Glomerular visceral epithelial cell (primary cell): Measurements from ENCODE around the gene LRRC4.

Experiments
- DNase-seq: peaks from one replicate; pipeline ENCODE4 v3.0.0-alpha.2; 2016; ENCODE audit errors: extremely low spot score

LRRC4 gene

DNA sequence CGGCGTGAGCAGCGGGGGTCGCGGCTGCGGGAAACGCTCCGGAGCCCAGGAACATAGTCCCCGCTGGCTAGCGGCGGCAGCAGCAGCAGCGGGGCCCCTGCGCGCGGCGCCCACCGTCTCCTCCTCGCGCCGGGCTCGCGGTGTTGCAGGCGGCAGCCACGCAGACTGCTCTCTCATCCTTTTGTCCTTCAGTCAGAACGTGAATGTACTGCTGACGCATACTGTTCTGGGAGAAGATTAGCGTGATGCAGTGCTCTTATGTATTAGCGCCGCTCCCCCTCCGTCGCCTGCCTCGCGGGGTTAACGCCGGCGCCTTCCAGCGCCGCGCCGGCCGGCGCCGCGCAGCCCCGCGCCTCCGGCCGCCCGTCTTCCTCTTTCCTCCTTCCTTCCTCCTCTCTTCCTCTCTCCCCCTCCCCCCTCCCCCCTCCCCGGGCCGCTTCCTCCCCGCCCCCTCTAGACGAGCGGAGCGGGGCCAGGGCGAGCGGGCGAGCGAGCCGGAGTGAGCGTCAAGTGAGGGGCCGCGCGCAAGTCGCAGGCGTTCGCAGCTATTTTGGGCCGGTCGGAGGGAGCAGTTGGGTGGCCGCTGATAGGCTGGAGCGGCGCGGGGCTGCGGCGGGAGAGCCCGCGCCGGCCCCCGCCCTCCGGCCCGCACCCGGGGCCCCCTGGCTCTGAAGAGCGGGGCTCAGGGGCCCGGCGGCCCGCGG, 816 bp upstream of the LRRC4 start:
- DNase-seq, result peak; percentile 72

DNA sequence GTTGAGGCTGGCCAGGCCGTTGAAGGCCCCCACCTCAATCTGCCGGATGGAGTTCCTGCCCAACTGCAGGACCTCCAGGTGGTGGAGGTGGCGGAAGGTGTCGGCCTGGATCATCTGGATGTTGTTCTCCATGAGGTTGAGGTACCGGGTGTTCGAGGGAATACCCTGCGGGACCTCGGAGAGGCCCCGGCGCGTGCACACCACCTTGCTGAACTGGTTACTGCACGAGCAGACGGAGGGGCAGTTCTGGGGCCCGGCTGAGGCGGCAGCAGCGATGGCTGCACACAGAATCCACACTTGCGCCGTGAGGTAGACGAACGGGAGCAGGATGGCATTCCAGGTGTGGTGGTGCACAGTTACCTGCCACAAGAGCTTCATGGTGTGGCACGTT, 979 bp downstream of the LRRC4 start:
- DNase-seq, result no peak

DNA sequence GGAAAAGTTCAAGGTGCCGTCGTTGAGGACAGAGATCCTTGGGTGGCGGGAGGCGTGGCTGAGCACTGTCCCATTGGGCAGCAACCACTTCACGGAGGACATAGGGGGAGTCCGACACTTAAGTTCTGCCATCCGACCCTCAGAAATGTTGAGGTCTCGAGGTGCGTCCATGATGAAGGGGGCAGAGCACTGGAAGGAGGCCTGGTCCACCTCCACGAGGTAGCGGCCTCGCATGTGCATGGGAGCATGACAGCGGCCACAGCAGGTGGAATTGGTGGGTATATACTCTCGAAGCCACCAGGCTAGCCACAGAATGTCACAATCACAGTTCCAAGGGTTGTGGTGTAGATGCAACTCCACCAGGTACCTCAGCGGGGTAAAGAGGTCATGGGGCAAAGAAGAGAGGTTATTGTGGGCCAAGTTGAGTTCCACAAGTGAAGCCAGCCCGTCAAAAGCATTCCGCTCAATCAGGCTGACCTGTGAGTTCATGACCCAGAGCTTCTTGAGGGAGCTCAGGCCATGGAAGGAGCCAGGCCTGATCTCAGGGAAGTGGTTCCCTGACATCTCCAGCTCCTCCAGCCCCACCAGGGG, 1.7 kb downstream of the LRRC4 start:
- no peak for DNase-seq

DNA sequence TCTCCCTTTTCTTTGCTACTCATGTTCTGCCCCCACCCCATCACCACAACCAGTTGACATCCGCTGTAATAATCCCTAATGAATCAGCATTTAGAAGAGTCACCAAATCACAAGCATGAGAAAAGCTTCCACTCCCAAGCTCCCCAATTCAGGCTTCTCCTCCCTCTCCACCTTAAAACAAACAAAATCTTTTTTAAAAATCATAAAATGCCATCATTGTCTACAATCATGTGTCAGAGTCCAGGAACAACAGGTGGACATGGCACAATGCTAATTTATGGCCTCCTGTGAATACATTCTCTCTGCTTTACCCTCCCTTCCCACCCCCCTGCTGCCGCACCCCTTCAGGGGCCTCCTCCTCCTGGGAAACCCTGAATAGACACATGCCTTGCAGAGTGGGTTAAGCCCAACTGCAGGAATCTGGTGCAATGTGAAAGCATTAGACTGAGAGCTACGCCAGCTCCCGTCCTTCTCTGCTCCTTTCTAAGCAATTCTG, 3.7 kb downstream of the LRRC4 start:
- DNase-seq, result no peak

DNA sequence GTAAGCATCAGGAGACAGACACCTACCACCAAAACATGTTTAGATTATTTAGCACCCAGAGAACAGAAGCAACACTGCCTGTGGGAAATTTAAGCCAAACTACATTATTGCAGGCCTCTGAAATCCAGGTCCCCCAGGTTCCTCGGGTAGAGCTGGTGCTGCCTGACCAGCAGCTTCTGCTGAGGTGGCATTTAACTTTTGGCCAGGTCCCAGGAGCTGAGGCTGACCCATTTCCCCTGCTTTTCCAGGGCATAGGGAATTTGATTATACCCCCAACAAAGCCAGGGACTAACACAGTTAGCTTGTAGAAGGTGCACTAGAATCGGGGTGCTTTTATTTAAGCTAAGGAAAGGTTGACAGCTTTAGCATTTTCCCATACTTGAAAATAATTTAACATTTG, 4.7 kb downstream of the LRRC4 start:
- no peak for DNase-seq

DNA sequence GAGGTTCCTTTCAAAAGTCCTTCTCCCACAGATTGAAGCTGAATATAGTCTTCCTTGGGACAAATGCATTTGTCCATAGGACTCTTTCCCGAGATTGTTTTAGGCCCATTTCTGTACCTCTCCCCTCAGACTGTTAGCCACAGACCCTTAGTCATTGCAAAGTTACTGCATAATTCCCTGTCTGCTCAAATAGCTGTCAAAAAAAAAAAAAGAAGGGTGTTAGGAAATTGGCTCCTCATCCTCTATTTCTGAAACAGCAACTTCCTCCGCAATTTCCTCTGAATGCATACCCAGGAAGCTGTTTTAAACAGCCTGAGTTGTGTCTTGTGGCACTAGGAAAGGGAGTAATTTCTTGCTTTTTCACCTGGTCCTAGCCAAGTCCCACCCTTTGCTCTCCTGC, 5.4 kb downstream of the LRRC4 start:
- DNase-seq, result no peak

DNA sequence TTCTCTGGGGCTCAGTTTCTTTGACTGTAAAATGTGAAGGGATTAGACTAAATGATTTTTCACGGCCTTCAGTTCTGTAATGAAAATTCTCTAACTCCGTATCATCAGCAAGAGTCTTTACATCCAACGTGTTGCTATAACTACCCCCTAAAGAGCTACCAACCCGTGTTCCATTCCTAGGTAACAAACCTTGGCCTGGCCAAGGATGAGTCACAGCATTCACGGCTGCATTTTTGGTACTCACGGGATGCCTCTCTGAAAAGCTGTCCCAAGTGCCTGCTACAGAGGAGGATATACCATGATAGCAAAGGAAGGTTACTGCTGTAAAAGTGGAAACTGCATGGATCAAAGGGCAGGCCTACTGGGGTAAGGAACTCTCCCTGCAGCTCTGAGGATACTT, 5.9 kb downstream of the LRRC4 start:
- DNase-seq, result peak; percentile 45

DNA sequence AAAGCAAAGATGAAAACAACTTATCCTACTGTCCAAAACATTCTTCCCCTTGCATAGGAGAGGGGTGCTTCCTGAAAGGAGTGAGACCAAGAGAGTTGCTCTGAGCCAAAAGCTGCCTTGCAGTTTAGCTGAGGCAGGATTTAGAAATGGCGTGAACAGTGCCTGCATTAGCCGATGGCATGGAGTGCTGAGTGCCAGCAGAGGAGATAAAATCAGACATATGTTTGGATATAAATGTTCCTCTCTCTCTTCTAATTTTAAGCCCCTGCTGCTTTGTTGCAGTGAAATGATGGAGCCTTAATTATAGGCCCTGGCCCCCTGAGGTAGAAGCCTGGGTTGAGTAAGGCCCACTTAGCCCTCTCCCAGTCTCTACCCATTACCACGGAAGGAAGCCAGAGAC, 7.1 kb downstream of the LRRC4 start:
- DNase-seq, result no peak

DNA sequence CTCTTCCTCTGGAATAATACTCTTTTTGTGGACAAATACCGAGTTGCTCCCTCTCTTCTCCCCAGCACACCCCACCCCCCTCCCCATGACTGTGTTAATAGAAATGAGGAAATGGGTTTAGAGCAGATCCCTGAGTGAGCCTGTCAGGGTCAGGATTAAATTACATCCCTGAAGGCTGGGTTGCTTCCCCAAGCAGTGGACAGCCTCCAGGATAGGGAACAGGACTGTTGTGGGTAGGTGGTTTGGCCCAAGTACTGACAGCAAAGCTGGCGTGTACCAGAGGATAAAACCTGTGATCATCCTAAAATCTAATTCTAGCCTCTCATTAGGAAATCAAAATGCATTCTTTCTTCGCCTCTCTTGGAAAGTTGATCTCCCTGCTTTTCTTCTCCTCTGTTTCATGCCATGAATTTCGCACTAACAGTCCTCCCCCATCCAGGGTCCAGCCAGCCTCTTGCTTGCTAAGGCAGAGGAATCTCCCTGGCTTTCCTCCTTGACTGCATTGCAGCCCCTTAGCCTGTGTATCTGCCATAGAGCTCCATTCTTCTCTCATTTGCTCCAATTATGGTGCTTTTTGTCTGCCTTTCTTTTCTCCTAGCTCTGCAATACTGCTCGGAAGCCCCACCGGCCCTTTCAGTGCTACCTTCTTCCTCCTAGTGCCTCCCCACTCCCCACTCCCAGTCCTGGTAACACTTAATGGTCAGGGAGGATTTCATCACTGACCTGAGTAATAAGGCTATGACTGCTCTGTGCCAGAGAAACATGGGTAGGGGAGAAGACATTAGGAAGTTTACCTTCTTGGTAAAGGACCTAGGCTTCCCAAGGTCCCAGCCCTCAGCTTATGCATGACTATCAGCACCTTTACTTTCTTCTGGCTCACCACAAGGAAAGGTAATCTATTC, 8.4 kb downstream of the LRRC4 start:
- DNase-seq, result peak; percentile 48

DNA sequence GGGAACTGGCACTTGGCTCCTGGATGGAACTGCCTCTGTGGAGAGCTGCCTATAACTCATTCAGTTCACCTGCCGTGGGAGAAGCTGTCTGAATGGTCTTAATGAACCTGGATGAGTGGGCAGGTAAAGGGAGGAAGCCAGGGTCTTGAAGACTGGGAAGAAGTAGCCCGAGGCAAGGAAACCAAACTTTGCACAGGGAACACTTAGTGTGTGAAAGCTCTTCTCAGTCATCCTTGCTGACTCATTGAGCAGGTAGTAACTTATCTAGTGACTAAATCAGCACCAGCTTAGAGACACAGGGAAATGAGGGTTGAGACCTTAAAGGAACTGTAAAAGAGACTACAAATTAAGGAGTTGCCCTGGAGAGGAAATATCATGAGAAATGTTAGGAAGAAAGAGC, 9.9 kb downstream of the LRRC4 start:
- DNase-seq, result peak; percentile 41

DNA sequence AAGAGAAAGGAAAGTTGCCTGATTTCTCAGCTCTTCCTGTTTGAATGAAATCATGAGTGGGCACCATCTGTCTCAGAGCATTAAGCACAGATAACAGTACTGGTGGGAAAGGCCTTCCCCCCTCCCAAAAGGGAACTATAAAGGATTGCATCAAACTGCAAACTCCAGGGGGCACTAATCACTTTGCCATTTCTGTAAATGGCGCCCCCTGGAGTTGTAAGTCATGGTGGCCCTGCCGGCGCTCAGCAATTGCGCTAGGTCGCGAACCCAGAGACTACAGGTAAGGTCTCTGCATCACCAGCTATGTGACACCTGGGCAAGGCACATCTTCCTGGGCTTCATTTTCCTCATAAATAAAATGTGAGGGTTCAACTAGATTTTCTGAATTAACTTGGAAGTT, 11.1 kb downstream of the LRRC4 start:
- no peak for DNase-seq

DNA sequence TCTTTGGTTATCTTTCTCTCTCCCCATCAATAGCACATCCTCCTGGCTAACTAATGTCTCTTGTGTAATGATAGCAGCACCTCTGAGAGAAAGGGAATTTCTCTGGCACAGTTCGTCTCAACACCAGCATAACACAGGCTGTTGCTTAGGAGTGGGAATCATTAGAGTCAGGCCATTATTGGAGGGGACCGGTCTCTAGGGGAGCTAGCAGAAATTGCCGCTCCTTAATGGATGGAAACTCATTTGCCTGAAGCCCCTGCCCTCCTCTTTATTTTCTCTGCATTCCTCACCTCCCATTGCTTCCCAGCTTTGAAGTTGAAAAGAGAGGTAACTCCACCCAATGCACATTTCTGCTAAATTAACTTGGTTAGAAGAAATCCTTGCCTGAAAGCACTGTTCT, 11.9 kb downstream of the LRRC4 start:
- no peak for DNase-seq

DNA sequence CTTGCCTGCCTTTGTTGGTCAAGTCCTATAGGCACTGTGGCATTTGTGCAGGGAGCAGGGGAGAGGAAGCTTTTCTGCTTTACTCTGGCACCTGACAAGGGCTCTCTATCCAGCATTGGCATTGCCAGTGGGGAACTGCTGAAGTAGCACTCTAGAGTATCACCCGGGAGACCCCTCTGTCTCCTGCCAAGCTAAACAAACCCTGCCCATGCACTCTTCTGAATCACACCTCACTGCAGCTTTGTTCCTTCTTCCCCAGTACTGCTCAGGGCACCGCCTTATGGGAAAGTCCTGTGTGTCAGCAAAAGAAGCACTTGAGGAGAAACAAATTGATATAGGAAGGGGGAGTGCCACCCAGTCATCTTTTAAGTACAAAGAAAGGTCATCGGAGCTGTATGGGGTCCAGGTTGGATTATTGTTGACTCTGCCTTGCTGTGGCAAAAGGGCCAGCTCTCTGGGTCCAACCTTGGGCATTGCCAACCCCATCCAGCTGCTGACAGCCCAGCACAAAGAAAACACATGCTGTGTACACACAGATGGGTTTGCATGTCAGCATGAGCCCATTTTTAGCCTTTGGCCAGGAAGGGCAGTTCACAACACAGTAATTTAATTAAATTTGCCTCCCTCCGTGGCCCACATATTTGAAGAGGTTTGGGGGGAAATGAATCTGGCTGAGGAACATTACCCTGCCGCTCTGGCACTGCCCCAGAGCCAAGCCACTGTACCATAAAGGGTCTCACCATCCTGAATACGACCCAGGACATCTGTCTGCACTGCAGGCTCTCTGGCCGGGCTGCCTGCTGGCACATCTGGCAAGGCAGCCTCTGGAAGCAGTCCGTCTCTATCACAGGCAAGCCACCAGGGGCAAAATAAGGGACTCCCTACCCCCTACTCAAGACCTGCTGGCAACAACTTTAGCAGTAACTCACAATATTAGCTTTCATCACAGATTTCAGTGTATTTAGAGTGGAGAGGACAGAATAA, 13.1 kb downstream of the LRRC4 start:
- DNase-seq, result peak; percentile 45

DNA sequence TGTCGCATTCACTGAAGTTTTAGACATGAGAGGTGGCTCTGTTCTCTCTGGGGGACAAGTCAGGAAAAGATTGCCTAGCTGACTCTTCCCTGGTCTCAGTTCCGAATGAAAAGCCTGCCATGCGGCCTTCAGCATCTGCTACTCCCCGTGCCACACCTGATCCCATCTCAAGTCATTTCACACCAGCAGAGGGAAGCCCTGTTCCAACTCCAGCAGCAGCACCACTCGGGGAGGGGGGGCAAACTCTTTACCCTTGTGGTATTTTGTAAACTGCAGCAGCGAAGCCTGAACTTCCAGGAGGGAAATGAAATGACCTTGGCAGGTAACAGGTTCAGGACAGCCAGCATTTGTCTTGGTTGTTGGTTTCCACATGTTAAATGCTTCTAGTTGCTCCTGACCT, 13.8 kb downstream of the LRRC4 start:
- no peak for DNase-seq

DNA sequence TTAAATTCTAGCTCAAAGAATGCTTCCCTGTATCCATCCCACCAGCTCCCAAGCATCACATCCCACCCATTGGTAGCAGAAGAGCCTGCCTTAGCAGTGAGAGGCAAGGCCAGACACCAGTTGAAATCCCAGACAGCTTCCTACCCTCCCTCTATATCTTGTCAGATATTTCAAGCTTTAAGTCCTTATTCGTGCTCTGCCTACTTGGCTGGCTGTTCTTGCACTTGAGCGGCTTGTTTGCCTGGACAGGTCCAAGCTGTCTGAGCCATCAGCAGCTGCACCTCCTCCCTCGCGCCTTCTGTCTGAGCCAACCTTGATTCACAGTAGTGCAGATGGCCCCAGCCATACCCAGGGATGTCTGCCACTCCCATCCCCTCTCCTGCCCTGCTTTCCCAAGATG, 16.4 kb downstream of the LRRC4 start:
- no peak for DNase-seq

DNA sequence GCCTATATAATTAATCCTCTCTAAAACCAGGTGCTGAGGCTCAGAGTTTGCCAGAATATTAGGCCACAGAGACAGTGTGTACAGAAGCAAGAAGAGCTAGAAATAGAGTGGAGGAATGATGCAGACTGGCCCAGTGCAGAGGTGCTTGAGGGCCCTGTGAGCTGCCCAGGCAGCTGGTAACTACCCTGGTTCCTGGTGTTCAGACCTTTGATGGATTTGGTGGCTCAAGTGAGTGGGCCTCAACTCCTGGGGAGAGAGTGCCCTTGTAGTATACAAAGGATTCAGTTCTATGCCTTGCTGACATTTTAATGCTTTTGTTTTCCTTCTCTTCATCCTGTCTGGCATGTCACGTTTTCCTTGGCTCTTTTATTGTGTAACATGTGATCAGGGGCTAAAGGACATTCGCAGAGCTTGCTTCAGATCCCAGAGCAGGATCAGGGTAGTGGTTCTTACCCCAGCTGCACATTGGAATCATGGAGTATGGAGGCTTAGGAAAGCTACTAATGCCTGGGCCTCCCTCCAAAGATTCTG, 20.0 kb downstream of the LRRC4 start:
- no peak for DNase-seq

DNA sequence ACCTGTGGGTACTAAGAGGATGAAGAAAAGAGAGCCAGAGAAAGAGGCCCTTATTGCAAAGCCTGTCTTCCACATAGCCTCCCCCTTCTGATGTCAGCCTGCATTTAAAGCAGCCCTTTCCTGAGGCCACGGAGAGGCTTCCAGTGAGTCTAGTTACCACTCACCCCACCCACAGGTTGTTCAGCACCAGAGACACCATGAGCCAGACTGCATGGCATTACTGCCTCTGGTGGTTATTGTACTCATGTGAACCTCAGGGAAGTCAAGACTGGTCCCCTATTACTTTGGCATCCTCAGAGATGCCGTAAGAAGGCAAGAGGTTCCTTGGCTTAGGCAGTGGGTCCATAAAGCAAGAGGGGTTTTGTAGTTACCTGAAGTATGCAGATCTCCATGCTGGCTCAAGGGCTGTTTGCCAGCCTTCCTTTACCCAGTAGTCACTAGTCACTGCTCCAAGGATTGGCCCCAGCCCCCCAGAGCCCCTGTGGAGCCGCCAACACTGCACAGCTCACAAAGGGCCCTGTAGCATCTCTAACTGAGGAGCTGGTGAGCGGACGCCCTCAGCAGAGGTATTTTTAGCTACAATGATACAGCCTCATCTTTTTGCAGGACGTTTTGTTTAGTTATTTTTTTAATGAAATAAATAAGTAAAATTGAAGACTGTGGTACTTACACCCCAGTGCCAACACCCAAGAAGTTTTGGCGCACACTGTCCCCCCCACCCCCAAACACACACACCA, 20.7 kb downstream of the LRRC4 start:
- DNase-seq, result no peak

DNA sequence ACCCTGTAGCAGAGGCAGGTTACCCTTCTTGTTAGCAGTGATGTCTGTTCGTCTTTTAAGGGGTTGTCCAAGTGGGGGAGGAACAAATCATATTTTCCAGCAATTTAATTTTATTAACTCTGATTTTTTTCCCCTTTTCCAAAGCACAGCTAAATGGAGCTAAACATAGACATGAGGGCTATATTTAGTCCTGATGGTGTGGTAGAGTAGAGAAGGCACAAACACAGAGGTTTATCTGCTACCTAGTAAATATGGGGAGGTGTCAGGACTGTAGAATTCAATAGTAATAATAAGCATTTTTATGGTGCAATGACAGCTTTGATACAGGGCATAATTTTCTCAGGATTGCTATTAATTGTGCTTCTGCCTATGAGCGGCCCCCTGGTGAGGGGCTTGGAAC, 22.5 kb downstream of the LRRC4 start:
- DNase-seq, result no peak

DNA sequence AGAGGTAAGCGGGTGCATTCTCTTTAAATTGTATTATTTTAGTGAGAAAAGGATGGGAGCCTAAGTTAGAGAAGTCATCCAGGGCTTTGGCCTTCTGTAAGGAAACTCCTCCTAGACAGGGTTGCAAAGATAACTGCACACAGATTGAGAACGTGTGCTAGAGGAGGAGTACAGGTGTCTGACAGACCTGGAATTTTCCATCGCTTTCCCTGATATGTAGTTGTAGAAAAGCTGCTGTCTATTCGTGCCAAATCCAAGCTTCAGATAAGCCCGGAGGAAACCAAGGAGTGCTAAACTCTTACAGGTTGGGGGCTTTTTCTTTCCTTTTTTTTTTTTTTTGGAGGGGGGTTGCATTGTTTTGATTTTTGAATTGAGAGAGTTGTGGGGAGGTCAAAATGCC, 23.1 kb downstream of the LRRC4 start:
- no peak for DNase-seq

DNA sequence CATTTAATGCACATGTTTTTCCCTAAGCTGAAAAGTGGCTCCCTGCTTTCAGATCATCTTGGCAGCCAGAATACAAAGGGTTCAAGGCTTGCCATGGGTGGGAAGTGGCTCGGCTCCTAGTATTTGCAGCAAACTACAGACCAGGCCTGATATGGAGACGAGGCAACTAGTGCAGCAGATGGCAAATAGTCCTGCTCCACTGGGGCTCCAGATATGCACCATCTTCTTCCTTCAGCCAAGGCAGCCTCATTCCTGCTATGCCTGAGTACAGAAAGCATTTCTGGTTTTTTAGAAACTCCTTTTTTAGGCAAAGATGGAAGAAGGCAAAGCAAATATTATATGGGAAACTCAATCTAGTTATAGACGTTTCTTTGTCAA, 23.9 kb downstream of the LRRC4 start:
- DNase-seq, result no peak
